Measurements from ENCODE around the gene SPTBN1. TPM values are rescaled to one million over a fixed set of nuclear protein-coding genes. Genes with fewer than 3 reads are reported as not detected.

Gene SPTBN1
- total RNA-seq = 365 and 370 TPM in 2 replicates

DNA sequence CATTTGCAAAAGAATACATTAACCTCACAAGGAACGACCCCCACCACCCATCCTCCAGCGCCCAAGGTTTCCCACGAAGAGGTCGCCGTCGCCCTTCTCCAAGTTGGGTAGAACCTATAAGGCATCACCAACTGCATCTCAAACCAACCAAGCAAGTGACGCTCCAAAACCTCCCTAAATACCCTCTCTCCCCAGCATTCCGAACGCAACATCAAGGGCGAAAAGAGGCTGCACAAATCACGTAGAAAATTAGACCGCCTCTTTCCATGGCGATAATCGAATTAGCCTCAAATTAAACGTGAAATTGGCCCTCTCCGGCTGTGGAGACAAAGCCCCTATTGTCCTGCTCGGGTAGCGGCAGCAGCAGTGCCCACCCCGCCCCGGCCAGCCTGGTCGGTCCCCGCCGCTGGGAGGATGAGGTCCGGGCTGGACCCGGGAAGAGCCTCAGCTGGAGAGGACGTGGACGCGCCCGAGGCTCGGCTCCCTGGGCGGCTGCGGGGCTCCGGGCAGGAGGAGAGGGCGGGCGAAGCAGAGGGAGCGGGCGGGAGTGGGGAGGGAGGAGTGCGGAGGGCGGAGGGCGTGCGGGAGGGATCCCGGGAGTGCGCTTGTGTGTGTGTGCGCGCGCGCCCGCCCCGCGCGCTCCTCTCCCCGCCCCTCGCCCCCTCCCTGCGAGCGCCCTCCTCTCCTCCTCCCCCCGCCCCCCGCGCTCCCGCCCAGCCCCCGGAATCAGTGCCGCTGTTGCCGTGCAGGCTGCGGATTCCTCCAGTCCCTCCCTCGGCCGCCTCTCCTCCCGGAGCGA lies at the start of gene SPTBN1:
Gene SPTBN1 (plus strand): TSS at position 765 of the 799 bp plus-strand sequence. CDS start 70,092 bp downstream, outside the sequence.

Other genes with a start within 250 kb of the SPTBN1 start
- gene TSPYL6, start 200.1 kb upstream of the SPTBN1 start, total RNA-seq = under 0.01 TPM in 1 of 2 replicates, not detected in the other

Measured in smooth muscle cell of trachea (primary cell).